Right ventricle myocardium inferior (tissue), 1 donor: ENCODE results near the gene RPS6KA5. TPM values are rescaled to one million over a fixed set of nuclear protein-coding genes. Genes with fewer than 3 reads are reported as not detected.
"Not testable (repeated sequence)": the region's sequence is repeated elsewhere in the genome, so short reads cannot be mapped to it uniquely, and the experiment has no call there.

Experiments
- ATAC-seq: fragments of 200-7000 bp; cut with Tn5 transposase; one replicate; pipeline ENCODE4 v1.9.1; 2020; ENCODE audit warnings: mild to moderate bottlenecking, moderate library complexity
- DNase-seq: peaks from one replicate; pipeline ENCODE4 v3.0.0; 2021; ENCODE audit errors: missing footprints
- intact Hi-C: fragments of 100-400 bp; cut with DNase I; formaldehyde crosslinking; loops from one replicate; pipeline ENCODE4 v1.11.0; 2022
- long read RNA-seq: library from polyadenylated mRNA; unstranded; transcript quantifications from one replicate; pipeline ENCODE4 v2.0.0, GENCODE V29; 2021
- total RNA-seq: library from RNA; stranded (reverse); fragmentation: NEBNext Ultra II Directional; extraction: Animal tissue kit (Norgen Biotek cat#: 25700); gene quantifications from one replicate; pipeline ENCODE4 v1.2.1, GENCODE V29; 2021
- donor health status: DM: no; HTN: yes; CAD: no; lungs with severe emphysema.

Gene RPS6KA5
- 10.6 TPM for total RNA-seq
- long read RNA-seq, full-length matches to known transcripts: 9 of 12 reads
- long read RNA-seq, partial matches to known transcripts: 1 of 12 reads
- long read RNA-seq, other reads (novel, unspliced or antisense): 2 of 12 reads

DNA sequence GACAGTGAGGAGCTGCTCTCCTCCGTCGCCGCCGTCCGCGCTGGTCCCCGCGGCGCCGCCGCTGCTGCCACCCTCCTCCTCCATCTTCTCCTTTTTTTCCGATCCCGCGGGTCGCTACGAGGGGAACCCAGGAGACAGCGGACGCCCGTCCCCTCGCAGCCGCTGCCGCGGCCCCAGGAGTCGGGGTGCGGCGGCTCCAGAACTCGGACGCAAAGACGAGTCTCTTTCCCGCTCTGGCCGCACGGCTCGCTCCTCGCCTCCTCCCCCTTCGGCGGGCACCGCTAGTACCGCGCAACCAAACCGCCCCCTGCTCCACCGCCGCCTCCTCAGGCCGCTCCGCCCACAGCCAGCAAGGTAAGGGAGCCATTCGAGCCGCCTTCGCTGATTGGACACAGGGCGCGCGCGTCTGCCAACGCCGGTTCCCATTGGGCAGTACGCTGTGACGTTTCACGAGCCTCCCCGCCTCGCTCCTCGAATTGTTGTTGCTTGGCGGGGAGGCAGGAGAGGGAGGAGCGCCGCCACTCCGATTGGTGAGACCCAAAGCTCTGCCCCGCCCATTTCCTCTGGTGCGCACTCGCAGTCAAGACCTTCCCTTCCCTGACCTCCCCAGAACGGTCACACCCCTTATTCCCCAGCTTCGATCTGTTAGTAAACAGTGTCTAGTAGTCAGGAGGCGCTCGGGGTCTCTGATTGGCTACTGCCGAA lies at the start of gene RPS6KA5:
RPS6KA5 (minus strand) TSS at position 291 of the 705 bp plus-strand sequence; CDS start at position 84, 207 bp downstream.
- intact Hi-C loops: loop anchor here (2.0 to 5.0 kb wide), 3 partner anchors 54 to 158 kb away; partner anchors contain the start of gene DGLUCY
- DNase-seq (peak; percentile 100), ATAC-seq (peak; percentile 98)

DNA sequence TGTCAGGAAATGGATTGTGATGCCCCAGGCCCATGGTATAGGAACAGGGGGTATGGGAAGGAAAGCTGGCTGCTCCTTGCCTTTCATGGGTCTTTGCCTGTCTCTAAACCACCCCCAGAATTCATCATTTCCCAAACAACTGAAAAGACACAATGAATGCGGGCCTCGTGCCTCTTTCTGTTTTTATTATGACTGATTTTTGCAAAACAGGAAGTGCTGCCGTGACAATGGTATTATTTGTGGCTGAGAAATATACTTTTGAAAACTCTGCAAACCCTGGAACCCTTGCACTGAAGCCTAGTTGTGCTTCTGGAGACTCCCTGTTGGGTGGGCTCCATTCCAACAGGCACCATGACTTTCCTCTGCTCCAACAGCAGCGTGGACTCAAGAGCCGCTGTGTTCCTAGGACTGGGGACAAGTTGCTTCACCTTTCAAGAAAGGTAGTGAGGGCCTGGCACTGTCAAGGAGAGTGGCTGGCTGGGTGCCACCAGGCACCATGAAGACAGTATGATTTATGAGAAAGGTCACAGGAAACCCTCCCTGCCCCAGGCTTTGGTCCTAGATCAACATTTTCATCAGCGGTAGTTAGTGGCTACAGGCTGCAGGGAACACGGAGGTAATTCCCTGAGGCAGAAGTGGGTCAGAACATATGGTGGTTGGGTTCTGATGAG lies 48.6 kb upstream of the RPS6KA5 start:
- ATAC-seq (no peak), DNase-seq (no peak)
- intact Hi-C loops: no loop called here

DNA sequence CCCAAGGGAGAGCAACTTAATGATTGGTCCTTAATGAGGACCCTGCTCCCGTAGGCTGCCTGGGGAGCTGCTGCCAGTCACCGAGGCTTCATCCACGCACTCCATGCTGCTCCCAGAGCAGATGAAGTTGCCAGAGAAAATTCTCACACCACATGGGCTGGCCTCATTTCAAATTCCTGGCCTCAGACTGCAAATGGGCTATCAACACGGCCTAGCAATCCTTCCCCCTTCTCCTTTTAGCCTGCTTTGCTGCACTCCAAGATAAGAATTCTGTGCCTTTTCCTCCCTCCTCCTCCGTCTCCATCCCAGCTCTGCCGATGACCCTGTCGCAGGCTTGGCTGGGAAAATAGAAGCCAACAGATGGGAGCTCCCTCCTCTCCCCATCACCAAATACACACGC lies 42.7 kb upstream of the RPS6KA5 start:
- ATAC-seq: peak; percentile 56
- no peak for DNase-seq
- intact Hi-C loops: no loop called here

DNA sequence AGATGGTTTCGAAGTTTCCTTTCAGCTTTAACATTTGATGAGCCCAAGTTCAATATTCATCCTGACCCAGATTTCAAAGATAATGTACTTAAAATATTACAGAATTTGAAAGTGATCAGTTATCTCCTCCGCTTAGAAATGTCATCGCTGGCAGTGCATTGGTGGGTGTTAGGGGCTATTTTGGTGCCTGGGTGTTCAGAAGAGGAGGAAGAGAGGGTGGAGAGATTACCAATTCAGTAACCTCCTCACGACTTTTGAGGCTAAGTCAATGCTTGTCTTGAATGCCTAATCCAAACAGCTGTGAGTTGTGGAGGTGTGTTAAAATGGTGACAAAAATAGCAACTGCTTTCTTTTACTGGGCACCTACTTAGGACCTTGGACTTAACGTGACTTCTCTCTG lies 39.7 kb upstream of the RPS6KA5 start:
- no peak for ATAC-seq
- intact Hi-C loops: no loop called here

DNA sequence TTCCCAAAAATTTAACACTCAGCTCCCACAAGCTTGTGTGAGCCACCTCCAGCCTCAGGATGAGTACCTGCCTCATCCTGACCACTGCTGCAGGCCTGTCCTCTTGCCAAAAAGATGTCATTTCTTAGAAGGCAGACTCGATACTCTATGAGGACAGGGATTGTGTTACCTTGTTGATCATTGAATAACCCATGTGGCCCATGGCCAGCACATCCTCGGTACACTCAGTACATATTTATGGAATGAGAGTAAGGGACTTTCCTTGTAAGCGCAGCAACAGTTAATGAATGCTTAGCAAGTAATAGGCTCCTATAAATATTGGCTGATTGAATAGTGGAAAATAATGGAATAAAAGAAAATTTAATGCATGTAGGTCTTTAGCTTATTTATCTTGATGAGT lies 38.1 kb upstream of the RPS6KA5 start:
- no peak for ATAC-seq
- no peak for DNase-seq
- intact Hi-C loops: no loop called here

More for the DNA sequence above, 39.7 kb upstream of the RPS6KA5 start:
- DNase-seq: no peak

DNA sequence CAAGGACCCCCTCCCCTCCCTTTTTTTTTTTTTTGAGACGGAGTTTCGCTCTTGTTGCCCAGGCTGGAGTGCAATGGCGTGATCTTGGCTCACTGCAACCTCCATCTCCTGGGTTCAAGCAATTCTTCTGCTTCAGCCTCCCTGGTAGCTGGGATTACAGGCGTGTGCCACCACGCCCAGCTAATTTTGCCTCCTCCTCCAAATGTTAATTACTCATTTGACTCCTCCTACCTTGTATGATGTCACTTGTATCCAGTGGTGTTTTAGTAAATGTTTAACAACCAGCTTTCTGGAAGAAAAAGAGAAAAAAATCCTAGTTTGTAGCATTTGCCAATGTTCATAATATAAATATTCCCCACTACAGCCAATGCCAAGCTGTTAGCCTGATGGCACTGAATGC lies 37.2 kb upstream of the RPS6KA5 start:
- ATAC-seq, DNase-seq, intact Hi-C loops: not testable (repeated sequence)

DNA sequence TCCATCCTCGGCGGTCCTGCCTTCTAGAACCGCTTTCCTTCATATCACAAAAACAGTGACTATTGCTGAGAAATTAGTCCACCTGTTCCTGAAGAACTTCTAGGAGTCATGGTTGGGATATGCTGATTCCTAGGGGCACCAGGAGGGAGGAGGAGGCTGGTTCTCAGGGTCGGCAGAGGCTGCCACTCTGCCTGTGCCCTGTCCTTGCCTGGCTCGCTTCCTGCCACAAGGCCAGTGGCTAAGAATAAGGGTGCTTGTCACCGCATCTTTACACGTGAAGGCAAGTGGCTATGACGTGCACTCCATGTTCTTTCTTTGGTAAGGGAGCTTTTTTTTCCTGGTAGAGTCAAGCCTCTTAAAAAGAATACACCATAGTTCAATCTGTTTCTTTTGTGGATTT lies 34.7 kb upstream of the RPS6KA5 start:
- no peak for ATAC-seq
- intact Hi-C loops: no loop called here
- no peak for DNase-seq

DNA sequence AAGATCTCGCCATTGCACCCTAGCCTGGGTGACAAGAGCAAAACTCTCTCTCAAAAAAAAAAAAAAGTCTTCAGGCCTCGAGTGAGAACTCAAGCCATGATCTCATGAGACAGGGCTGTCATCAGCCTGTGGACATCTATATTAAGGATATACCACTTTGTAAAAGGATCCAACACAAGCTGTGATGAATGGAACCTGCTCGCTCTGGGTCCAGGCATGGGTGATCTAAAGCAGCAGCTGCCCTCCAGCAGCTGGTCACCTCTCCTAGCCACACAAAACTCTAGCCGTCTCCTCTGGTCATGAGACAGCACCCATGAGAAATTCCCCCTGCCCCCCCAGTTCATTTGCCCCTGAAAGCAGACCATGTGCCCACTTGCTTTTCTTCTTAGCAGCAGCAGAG lies 34.3 kb upstream of the RPS6KA5 start:
- DNase-seq (no peak), ATAC-seq (no peak)
- intact Hi-C loops: no loop called here

DNA sequence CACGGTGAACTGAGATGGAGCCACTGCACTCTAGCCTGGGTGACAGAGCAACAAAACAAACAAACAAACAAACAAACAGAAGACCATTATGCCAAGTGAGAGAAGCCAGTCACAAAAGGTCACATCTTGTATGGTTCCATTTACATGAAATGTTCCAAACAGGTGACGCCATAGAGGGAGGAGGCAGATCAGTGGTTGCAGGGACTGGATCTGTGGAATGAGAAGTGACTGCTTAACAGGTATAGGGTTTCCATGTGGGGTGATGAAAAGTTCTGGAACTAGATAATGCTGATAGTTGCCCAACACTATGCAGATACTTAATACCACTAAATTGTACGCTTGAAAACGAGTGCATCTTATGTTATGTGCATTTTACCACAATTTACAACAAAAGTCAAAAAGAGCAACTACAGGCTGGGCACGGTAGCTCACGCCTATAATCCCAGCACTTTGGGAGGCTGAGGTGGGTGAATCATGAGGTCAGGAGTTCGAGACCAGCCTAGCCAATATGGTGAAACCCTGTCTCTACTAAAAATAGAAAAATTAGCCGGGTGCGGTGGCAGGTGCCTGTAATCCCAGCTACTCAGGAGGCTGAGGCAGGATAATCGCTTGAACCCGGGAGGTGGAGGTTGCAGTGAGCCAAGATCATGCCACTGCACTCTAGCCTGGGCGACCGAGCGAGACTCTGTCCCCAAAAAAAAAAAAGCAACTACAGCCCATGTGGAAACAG lies 33.5 kb upstream of the RPS6KA5 start:
- ATAC-seq, DNase-seq, intact Hi-C loops: not testable (repeated sequence)

DNA sequence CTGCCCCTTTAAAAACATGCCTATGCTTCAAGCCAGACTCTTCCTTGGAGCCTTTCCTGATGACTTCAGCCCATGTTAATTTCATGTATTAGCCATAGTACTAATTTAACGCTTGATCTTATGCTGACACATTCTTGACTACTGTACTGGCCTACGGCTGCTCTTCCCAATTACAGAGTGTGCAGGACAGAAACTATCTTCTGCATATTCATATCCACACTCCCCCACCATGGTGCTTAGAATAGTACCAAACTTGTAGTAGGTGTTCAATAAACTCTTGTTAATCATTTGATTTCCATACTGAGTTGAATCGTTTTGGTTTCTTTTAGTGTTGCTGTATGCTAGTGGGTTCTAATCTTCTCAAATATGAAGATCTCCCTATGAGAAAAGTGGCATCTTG lies 31.6 kb upstream of the RPS6KA5 start:
- ATAC-seq (no peak), DNase-seq (no peak)
- intact Hi-C loops: no loop called here

DNA sequence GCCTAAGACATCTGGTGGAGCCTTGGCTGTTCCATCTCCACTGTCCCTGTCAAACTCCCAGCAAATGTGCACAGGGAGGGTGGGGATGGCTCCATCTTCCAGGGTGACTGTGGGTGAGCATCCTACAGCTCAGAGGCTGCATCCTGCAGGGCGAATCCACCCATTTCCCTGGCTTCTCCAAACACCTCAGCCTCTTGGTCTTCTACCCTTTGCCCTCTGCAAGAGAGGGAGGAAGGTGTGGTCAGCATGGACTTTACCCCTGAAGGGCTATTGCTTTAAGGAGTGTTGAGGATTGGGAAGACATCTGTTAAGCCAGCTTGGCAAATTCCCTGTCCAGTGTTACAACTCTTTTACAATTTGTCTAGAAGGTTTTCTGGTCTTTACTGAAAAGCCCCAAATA lies 30.3 kb upstream of the RPS6KA5 start:
- intact Hi-C loops: no loop called here
- DNase-seq (no peak), ATAC-seq (no peak)

DNA sequence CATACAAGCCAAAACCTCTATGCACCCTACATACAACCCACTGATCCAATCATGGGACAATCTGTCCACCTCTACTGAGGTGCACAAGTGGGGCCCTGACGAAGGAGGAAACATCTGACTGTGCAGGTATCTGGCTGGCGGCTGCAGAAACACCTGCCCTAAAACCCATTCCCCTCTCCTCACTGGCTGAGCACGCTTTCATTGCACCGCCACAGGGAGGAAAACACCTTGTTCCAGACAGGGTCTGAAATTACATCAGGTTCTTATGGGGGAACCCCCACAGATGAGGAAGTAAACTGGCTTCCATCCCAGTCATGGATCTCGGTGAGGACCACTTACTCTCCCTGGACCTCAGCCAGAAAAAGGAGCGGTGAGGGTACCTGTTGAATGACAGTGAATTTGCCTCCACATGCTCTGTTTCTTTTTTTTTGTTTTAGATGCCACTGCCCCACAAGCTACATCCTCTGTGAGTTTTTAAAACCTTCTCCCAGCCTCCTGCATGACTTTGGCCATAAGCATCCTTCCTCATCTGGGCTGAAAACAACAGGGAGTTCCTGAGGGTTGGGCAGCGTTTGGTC lies 29.6 kb upstream of the RPS6KA5 start:
- DNase-seq (no peak), ATAC-seq (no peak)
- intact Hi-C loops: no loop called here

DNA sequence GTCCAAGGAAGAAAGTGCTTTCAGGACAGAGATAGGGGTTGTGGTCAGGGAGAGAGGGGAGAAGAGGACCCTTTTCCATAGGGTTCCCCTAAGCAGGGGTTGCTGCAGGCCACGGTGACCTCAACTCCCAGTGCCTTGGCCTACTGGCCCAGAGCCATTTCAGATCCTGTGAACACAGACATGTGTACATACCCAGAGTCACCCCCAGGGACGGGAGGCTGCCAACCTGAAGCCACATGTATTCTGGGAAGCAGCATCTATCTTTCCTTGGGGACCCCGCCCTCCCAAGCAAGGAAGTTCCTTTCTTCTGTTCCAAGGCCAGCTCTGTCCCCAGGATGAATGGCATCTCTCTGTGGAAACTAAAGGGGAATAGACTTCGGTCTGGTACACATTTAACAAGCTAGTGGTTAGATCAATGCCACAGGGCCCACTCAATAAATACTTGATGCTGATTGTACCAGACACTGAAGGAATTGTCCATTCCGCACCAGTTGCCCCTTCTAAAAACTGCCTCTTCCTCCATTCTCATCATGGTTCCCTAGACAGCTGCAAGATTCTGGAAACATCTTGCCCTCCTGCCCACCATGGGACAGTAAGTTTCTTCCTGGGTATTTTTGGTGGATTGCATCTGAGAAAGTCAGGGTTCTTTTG lies 28.3 kb upstream of the RPS6KA5 start:
- ATAC-seq (no peak), DNase-seq (no peak)
- intact Hi-C loops: no loop called here

DNA sequence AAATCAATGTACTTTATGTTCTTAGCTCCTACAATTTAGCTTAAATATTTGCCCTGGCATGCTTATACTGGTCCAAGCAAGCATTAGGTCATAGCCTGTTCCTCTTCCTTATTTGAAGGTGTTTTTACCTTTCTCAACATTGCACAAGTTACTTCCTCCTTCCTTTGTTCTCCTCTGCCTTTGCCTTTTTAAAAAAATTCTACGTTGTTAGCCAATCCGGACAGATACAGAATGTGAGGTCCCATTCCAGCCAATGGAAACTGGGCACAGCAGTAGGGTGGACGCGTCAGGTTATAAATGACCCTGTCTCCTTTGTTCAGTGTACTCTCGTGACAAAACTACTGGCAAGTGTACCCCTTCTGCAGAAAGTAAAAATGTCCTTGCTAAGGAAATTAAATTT lies 27.0 kb upstream of the RPS6KA5 start:
- intact Hi-C loops, DNase-seq, ATAC-seq: not testable (repeated sequence)

DNA sequence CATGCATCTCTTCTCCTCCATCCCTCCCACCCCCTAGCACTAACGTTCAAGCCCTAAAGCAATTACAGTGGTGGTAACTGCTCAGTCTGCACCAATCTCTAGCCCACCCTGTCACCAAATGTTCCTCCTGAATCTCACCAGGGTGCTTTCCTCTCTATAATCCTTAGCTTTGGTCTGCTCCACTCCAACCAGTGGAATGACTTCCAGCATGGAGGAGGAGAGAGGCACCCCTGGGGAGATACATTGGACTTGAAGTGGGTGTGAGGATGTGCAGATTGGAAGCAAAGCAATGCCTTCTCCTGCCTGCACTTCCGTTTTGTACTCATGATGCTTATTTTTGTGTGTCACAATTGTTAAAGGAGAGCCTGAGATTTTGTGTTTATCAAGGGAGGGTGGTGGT lies 24.1 kb upstream of the RPS6KA5 start:
- DNase-seq: no peak
- intact Hi-C loops: no loop called here
- ATAC-seq: no peak

DNA sequence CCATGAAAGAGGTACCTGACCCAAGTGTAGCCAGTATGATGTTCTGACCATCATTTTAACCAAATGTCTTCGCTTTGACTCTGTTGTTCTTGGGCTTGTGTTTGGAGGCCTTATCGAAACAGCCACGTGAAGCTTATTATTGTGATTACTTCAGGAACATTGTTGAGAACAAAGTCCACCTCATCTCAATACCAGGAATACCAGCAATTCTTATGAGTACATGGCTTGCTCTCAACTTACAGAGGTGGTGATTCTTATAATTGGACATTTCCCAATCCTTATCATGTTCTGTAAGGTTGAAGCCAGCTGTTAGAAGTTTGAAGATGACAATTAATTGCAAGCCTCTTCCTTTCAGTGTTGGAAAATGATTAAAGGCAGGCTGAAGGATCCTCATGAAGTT lies 21.8 kb upstream of the RPS6KA5 start:
- DNase-seq: no peak
- intact Hi-C loops: no loop called here
- no peak for ATAC-seq

DNA sequence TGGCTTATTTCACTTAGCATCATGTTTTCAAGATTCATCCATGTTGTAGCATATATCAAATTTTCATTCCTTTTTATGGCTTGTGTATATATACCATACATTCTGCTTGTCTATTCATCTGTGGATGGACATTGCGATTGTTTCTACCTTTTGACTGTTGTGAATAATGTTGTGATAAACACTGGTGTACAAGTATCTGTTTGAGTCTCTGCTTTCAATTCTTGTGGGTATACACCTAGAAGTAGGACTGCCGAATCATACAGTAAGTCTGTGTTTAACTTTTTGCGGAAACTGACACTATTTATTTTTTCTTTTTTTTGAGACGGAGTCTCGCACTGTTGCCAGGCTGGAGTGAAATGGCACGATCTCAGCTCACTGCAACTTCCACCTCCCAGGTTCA lies 19.6 kb upstream of the RPS6KA5 start:
- intact Hi-C loops: no loop called here
- ATAC-seq (no peak), DNase-seq (no peak)

DNA sequence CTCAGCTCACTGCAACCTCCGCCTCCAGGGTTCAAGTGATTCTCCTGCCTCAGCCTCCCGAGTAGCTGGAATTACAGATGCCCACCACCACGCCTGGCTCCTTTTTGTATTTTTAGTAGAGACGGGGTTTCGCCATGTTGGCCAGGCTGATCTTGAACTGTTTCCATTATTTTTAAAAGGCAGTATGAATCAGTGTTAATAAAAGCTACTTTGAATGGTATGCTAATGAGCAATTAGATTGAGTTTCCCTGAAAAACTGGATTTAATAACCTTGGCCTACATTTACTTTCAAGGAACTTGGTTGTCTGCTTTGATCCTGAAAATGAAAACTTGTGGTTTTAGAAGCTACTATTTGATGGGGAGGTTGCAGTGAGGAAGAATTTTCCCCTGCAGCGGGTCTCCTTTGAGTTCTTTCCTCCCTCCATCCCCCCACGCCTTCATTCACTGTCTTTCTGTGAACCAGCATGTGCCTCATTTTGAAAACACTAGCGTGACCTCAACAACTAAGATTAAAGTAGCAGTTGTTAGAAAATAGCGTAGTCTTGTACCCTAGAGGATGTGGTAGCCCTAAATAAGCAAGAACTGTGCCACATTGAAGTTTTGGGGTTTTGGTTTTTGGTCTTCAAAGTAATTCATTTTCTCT lies 17.8 kb upstream of the RPS6KA5 start:
- no peak for ATAC-seq
- no peak for DNase-seq
- intact Hi-C loops: no loop called here
